Measurements from ENCODE around the gene CCDC116.

- no peak for TF ChIP-seq CTCF (IDR thresholded peaks at IDR 0.05; ENCODE audit: poor library complexity)
- TF ChIP-seq EZH2phosphoT487 (IDR thresholded peaks at IDR 0.05; ENCODE audit: low read depth, severe bottlenecking, unreplicated experiment) = no peak
Observed at GRCh38 chr22:21603973-21604372, 28.6 kb upstream of the CCDC116 start.

Measured in hepatocyte (in vitro differentiated cells).